Peyer's patch (tissue), 4 donors: ENCODE data around the gene TNIK. TPM values are rescaled to one million over a fixed set of nuclear protein-coding genes. Genes with fewer than 3 reads are reported as not detected.

Source experiments
- DNase-seq, 3 donors: peaks; one replicate each; pipeline ENCODE4 v3.0.0-alpha.2; 2017 to 2019
- H3K27ac ChIP-seq, 4 donors: fragments of 200-600 bp; sonication (generic); one replicate each; pipeline ENCODE4 v1.5.1; 2016 to 2019
- H3K27me3 ChIP-seq, 2 donors: fragments of 200-600 bp; sonication (generic); one replicate each; pipeline ENCODE4 v1.5.1; 2019
- H3K36me3 ChIP-seq, 3 donors: fragments of 200-600 bp; sonication (generic); one replicate each; pipeline ENCODE4 v1.5.1; 2016 to 2019
- H3K4me1 ChIP-seq, 4 donors: fragments of 200-600 bp; sonication (generic); one replicate each; pipeline ENCODE4 v1.5.1; 2016 to 2019
- H3K4me3 ChIP-seq, 4 donors: fragments of 200-600 bp; sonication (generic); 1 replicate in 3 of 4; 2 replicates in 1 of 4; pipeline ENCODE4 v1.5.1; 2016 to 2019; ENCODE audit warnings: mild to moderate bottlenecking in 1 of 4
- H3K9me3 ChIP-seq, 4 donors: fragments of 200-600 bp; sonication (generic); one replicate each; pipeline ENCODE4 v1.5.1; 2016 to 2019; ENCODE audit warnings: mild to moderate bottlenecking in 1 of 4
- CTCF ChIP-seq, 6 experiments: fragments of 450-650 bp in 4 of 6; fragments of 200-600 bp in 2 of 6; sonication (generic) in 1 of 6; IDR thresholded peaks; one replicate each; pipeline ENCODE4 v1.5.1; 2017 to 2019; ENCODE audit warnings: antibody characterized with exemption in 6 of 6, mild to moderate bottlenecking in 3 of 6, moderate library complexity in 1 of 6
- POLR2A ChIP-seq, 2 donors: fragments of 450-650 bp; IDR thresholded peaks; one replicate each; pipeline ENCODE4 v1.5.1; 2017; ENCODE audit warnings: antibody characterized with exemption in 2 of 2, mild to moderate bottlenecking in 2 of 2, moderate library complexity in 2 of 2
- total RNA-seq, 4 donors: library from RNA; depleted of rRNA; stranded (reverse); fragments of >200 nt; gene quantifications; one replicate each; pipeline ENCODE4 v1.1.0, GENCODE V29; 2016

Gene TNIK
- total RNA-seq, 4 donors from 2014 or later, result 37.1 to 84.8 (median 74.4) TPM

- Histone ChIP-seq H3K27me3 (no peaks in the 10 kb centered on the region), H3K9me3 (no peaks in the 10 kb centered on the region), H3K4me3 (no peak overlapping the region), H3K27ac (no peak overlapping the region), H3K36me3 (no peaks in the 10 kb centered on the region), H3K4me1 (no peaks in the 10 kb centered on the region)
- DNase-seq, result no peak
- TF ChIP-seq CTCF (IDR thresholded peaks at IDR 0.05) (no peak), POLR2A (IDR thresholded peaks at IDR 0.05) (no peak)
Measured at GRCh38 chr3:171436380-171436779, 23.8 kb downstream of the TNIK start.

- H3K27ac ChIP-seq, result no peak overlapping the region
- no peak overlapping the region for H3K4me3 ChIP-seq
- no peaks in the 10 kb centered on the region for H3K36me3 ChIP-seq
- TF ChIP-seq POLR2A (IDR thresholded peaks at IDR 0.05), result no peak
- H3K27me3 ChIP-seq, result no peaks in the 10 kb centered on the region
- DNase-seq, result no peak
- H3K9me3 ChIP-seq, result no peaks in the 10 kb centered on the region
- no peaks in the 10 kb centered on the region for H3K4me1 ChIP-seq
Measured at GRCh38 chr3:171435757-171436156, 24.4 kb downstream of the TNIK start.

- Histone ChIP-seq H3K36me3 (no peaks in the 10 kb centered on the region), H3K4me3 (no peak overlapping the region), H3K4me1 (no peaks in the 10 kb centered on the region), H3K27me3 (no peaks in the 10 kb centered on the region), H3K9me3 (no peaks in the 10 kb centered on the region), H3K27ac (no peak overlapping the region)
- DNase-seq, result no peak
- TF ChIP-seq CTCF (IDR thresholded peaks at IDR 0.05) (no peak), POLR2A (IDR thresholded peaks at IDR 0.05) (no peak)
Measured at GRCh38 chr3:171435143-171435542, 25.1 kb downstream of the TNIK start.

- no peak for DNase-seq
- H3K27ac ChIP-seq, result no peak overlapping the region
- no peaks in the 10 kb centered on the region for H3K27me3 ChIP-seq
- no peak for TF ChIP-seq POLR2A (IDR thresholded peaks at IDR 0.05)
- TF ChIP-seq CTCF (IDR thresholded peaks at IDR 0.05), result no peak
- H3K4me1 ChIP-seq, result no peaks in the 10 kb centered on the region
- H3K4me3 ChIP-seq, result no peak overlapping the region
- H3K36me3 ChIP-seq, result no peaks in the 10 kb centered on the region
- no peaks in the 10 kb centered on the region for H3K9me3 ChIP-seq
Measured at GRCh38 chr3:171432548-171432947, 27.7 kb downstream of the TNIK start.

GRCh38 chr3:171431550-171431949, 28.7 kb downstream of the TNIK start:
- TF ChIP-seq CTCF (IDR thresholded peaks at IDR 0.05) (no peak), POLR2A (IDR thresholded peaks at IDR 0.05) (no peak)

GRCh38 chr3:171430530-171430929, 29.7 kb downstream of the TNIK start:
- DNase-seq, result no peak
- H3K27me3 ChIP-seq, result no peaks in the 10 kb centered on the region
- no peaks in the 10 kb centered on the region for H3K9me3 ChIP-seq
- no peak overlapping the region for H3K4me3 ChIP-seq
- H3K4me1 ChIP-seq, result no peaks in the 10 kb centered on the region
- TF ChIP-seq POLR2A (IDR thresholded peaks at IDR 0.05), result no peak
- TF ChIP-seq CTCF (IDR thresholded peaks at IDR 0.05), result no peak
- H3K36me3 ChIP-seq, result no peaks in the 10 kb centered on the region
- no peak overlapping the region for H3K27ac ChIP-seq

More at GRCh38 chr3:171431550-171431949, 28.7 kb downstream of the TNIK start:
- DNase-seq, result no peak
- Histone ChIP-seq H3K27me3 (no peaks in the 10 kb centered on the region), H3K9me3 (no peaks in the 10 kb centered on the region), H3K36me3 (no peaks in the 10 kb centered on the region), H3K27ac (no peak overlapping the region), H3K4me1 (no peaks in the 10 kb centered on the region), H3K4me3 (no peak overlapping the region)
